Erythroblast (primary cell): ENCODE results near the gene PTMA.
A peak's percentile ranks its signal among the peaks of the same experiment; 100 is the strongest.
"Not testable (repeated sequence)": the region's sequence is repeated elsewhere in the genome, so short reads cannot be mapped to it uniquely, and the experiment has no call there.

Experiments
- DNase-seq, 2 experiments: peaks; one replicate each; lab custom pipeline; 2025; lab: John Stamatoyannopoulos, UW
- GATA1 ChIP-seq: IDR thresholded peaks from 2 replicates; pipeline ENCODE4 v1.6.1; 2011; ENCODE audit warnings: low read depth, mild to moderate bottlenecking, control low read depth, low read length, moderate library complexity
- POLR2A ChIP-seq: IDR thresholded peaks from 2 replicates; pipeline ENCODE4 v1.6.1; 2011; ENCODE audit warnings: mild to moderate bottlenecking, low read length

PTMA gene

DNA sequence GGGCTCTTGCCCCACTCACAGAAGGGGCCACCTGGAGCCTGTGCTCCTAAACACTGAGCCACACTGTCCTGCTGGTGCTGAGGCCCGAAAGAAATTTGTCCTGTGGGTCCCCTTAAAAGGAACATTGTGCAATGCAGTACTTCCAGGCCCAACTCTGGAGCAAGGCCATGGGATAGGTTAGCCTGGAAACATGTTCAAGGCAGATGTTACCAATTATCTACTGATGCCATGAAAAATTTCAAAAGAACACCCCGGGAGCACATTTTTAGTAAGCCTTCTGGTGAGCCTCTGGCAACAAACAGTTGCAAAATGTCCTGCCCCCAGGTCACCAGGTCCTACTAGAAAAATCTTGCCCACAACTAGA lies 12.3 kb upstream of the PTMA start:
- TF ChIP-seq GATA1 (no peak), POLR2A (no peak)
- DNase-seq, result no peak

DNA sequence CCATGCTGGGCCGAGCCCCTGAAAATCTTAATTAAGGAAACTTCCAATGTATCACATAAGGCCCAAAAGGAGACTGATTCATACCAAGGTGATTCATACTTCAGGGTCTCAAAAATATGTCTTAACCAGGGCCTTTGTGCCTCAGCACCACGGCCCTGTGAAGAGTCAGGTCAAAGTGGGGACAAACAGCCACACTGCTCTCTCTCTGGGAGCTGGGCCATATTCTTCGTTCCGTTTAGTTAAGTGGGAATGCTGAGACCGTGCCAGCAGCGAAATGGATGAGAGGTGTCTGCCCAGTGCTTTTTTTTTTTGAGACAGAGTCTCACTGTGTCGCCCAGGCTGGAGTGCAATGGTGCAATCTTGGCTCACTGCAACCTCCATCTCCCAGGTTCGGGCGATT lies 9.3 kb upstream of the PTMA start:
- no peak for DNase-seq
- TF ChIP-seq GATA1 (no peak), POLR2A (no peak)

DNA sequence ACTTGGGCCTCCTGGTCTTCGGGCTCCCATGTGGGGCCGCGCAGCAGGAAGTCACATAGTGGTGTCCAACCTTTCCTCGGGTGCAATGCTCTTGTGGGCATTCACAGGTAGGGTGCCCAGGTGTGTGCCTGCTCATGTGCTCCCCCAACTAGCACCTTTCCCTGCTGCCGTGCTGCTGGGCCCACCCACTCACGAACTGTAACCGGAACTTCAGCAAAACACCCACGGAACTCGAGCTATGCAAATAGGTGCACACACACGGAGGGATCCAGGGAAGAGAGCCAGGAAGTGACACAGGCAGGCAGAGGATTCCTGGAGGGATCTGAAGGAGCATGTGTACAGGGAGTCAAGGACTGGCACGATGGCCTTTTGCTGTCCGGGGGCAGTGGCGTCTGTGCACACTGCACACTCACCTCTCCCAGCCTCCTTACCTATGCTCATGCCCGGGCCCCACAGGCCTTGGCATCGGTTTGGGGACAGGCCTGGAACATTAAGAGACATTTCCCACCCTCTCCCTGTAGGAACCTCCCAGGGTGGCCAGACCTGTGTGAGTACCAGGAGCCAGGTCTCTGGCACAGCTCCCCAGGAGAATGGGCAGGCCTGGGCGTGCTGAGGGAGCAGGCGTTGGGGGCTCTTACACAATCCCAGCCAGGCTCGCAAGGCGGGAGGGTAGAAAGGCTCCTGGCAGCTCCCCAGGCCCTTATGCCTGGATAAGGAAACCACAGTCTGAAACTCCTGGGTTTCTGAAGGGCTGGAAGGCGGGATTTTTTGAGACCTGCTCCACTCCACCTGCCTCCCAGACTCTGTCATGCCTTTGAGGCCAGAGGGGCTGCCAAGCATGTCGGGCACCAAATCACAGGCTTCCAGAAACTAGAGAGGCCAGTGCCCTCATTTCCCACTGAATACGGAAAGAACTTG lies 6.6 kb upstream of the PTMA start:
- no peak for TF ChIP-seq GATA1
- no peak for TF ChIP-seq POLR2A
- no peak for DNase-seq

DNA sequence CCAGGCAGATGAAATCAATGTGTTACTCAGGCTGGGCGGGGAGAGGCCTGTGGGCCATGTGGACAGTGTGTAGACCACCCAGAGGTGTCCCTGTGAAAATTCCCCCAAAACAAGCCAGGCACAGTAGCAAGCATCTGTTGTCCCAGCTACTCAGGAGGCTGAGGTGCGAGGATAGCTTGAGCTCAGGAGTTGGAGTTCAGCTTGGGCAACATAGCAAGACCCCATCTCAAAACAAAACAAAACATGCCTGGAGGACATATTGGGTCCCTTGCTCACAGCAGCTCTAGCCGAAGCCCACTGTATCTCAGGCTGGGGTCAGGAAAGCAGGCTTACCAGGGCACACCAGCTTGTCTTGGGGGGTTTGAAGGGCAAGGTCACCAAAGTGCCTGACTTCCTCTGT lies 4.3 kb upstream of the PTMA start:
- no peak for DNase-seq
- TF ChIP-seq GATA1, result no peak
- no peak for TF ChIP-seq POLR2A

DNA sequence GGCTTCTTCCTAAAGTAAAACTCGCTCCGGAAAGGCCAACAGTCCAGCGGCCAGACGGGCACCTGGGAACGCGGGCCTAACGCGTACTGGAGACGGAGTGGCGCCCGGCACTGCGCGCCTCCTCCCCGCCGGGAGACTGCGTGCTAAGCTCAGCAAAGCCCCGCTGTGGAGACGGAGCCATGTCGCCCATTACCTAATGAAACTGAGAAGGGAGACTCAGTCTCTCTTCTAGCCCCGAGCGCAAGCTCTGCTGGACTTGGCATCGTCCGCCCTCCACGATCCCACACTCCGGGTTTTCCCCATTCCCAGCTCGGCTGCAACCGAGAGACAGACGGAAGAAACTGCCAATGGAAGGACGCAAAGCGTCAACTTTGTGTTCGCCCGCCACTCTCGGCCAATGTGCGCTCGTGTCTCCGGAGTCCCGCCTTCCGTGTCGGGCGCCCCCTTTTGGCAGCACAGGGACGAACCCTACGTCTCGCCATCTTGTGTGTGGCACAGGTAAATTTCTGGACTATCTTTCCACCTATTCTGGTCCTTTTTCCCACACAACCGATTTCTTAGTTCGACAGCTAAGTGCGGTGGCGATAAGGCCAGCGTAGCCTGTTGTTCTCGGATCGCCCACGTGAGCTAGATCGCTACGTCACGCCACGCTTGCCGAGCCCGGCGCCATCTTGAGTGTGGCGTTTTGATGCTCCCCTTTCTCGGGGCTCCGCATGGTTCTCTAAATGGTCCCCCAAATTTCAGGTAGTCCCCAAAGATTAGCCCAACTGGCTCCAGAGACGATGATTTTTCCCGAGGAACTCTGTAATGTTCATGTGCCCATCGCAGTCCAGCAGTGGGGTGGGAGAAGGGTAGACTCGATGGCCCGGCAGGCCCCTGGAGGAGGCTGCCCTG lies 1.3 kb upstream of the PTMA start:
- TF ChIP-seq POLR2A (peak; percentile 92), GATA1 (no peak)

DNA sequence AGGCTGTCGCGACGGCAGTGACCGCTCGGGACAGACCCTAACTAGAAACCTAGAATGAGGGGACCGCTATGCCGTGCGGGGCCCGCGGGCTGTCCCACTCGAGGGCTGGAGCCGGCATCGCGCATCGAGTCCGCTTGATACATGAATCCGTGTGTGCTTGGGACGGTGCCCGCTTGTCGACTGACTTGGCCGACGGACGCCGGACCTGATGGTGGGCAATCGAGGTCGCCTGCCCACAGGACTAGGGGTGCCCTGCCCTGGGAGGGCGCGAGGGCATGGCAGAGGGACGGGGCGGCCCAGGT lies 749 bp upstream of the PTMA start:
- peak; percentile 82 to 89 for DNase-seq

More for the DNA sequence above, 1.3 kb upstream of the PTMA start:
- DNase-seq, result peak; percentile 99

DNA sequence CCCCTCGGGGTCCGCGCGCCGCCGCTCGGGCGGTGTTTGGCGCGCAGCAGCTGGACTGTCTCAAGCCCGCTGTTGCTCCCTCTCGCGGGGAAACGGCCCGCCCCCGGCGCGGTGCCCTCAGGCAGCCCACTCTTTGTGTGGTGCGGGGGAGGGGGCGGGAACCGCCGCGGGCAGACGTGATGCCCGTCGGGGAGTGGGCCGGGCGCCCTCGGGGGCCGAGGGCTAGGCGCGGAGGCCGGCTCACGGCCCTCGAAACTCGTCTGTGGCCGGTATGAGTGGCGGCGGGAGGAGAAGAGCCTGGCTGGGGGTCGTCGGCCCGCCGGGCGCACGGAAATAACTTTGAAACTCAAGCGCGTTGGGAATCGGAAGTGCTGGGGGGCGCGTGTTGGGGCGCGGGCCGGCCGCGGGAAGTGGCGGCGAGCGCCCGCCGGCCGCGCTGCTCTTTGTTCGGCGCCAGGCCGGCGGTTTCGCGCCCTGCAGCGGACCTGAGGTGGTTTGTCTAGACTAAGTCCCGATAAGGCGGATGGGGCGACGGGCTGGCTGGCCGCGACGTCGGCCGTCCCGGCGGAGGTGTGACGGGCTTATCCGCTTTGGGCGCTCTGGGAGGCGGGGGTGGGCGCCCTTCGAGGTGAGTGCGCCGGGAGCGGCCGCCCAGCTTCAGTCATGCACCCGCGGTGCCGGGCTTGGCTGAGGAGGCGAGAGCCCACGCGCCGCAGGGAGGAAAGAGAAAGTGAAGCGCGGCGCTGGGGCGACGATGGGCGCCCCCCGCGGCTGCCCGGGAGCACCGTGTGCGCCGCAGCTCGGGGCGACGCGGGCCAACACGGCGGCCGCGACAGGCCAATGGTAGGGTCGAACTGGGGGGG lies 679 bp downstream of the PTMA start:
- DNase-seq, result peak; percentile 77 to 88
- TF ChIP-seq POLR2A, result no peak
- no peak for TF ChIP-seq GATA1

More for the DNA sequence above, 749 bp upstream of the PTMA start:
- TF ChIP-seq GATA1 (no peak), POLR2A (no peak)

DNA sequence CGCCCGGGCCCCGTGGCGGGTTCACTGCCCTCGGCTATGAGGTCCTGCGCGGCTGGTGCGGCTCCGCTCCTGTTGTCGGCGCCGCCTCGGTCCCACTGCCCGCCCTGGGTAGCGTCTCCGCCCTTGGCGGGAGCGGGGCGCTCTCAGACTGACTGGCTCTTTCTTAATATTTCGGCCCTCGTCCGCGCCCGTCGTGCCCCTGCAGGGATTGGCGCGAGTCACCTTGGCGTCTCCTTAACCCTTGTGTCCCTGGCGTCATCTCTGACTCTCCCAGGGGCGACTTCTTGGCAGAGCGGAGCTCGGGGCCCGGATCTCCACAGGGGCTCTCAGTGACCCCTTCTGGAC lies 1.3 kb downstream of the PTMA start:
- TF ChIP-seq GATA1, result no peak
- TF ChIP-seq POLR2A, result no peak
- peak; percentile 76 to 88 for DNase-seq

DNA sequence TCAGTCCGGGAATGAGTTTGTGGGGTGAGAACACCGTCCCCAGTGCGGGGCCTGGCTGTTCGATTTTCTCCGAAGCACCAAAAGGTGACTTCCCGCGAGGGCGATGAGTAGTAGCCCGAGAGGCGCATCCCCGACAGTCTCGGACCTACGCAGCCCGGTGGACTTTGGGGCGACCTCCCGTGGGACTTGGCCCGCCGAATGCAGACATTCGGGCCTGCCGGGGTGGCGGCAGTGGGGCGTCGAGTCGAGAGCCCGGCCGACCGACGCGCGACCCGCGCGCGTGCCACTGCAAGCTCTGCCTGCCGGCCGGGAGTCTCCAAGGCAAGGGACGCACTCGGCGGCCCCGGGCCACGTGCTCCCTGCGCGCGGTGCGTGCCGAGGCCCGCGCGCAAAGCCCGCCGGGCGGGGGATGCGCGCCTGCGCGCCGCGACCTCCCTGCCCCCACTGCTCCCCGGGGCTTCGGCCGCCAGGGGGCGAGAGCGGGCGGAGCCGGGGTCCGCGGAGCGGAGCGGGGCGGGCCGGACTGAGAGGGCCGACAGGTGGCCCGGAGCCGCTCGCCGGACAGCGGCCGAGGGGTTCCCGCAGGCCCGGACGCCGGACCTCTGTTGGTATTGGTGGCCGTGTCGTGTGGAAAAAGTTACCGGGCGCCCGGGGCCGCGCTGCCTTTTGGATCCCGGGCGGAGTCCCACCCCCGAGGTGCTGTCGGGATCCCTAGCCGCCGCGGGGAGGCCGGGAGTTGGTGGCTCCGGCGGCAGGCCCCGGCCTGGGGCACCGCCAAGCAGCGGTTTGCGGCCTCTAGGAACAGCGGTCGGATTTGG lies 1.9 kb downstream of the PTMA start:
- peak; percentile 80 for TF ChIP-seq POLR2A
- no peak for TF ChIP-seq GATA1
- peak; percentile 90 to 95 for DNase-seq

DNA sequence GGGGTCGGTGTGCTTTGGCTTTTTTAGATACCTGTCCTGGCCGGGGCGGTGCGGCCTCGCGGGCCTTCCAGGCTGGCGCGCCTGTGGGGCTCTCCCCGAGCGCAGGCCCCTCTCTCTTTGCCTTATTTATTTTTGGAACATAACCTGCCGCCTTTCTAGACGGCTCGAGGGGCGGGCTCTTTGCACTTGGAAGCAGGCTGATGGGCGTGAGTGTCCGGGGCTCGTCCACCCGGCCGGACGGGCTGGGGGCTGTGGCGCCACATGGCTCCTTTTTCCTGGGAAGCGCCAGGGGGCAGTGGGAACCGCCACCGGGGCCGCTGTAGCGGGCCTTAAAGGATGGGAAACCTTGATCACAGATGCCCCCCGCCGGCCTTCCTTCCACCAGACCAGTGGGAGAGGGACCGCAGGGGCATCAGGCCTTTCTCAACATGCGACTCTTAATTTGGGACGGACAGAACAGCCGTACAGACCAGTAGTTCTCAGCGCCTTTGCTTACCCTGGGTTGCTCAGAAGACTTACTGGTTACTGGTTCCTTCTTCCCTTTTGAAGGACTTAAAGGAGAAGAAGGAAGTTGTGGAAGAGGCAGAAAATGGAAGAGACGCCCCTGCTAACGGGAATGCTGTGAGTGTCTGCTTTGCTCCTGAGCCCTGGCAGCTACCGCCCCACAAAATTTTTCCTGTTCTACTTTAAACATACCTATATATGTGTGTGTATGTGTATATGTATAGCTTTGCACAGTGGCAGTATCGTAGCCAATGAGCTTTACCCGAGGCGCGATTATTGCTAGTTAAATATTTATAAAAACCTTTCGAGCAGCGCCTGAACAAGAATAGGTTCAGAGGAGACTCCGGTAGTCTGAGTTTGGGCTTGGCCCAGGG lies 2.7 kb downstream of the PTMA start:
- no peak for TF ChIP-seq GATA1
- peak; percentile 66 to 75 for DNase-seq

DNA sequence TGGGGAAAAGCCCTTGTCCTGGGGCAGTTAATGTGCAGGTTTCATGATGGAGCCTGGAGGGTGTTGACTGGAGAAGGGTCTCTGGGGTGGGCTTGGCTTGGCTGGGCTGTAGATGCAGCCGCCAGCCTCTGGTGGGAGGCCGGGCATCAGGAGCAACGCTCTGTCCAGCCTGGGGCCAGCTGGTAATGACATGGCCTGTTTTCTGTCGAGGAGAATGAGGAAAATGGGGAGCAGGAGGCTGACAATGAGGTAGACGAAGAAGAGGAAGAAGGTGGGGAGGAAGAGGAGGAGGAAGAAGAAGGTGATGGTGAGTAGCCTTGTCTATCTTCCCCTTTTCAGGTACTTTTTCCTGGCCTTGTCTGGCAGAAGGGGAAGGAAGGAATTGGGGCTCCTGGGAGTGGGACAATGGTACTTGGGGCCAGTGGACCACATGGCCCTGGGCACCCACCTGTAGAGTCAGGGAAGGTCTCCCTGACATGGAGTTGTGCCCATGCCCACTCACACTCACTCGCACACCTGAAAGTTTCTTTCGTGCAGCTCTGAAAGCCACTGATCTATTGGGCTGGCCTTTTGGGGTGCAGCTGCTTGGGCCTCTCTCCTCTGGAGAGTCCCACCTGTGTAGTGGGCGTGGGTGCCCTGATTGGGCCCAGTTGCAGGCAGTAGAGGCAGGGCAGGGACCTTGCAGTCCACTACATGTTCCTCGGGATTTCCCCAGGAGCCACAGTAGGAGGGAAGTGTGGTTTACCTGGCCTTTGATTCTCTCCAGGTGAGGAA lies 3.5 kb downstream of the PTMA start:
- TF ChIP-seq GATA1 (no peak), POLR2A (no peak)
- no peak for DNase-seq

DNA sequence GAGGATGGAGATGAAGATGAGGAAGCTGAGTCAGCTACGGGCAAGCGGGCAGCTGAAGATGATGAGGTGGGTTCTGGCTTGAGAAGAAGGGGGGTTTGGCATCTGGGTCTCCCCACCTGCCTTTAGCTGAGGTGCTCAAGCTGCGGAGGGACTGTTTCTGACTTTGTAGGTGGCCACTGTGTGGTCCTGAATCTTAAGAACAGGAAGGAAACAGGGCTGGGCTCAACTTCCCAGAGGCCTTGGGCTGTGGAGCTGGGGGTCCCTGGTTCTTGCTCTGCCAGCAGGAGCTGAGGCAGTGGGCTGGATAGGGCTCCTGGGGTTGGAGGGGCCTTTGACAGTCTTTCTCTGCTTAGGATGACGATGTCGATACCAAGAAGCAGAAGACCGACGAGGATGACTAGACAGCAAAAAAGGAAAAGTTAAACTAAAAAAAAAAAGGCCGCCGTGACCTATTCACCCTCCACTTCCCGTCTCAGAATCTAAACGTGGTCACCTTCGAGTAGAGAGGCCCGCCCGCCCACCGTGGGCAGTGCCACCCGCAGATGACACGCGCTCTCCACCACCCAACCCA lies 4.2 kb downstream of the PTMA start:
- not testable (repeated sequence) for DNase-seq

DNA sequence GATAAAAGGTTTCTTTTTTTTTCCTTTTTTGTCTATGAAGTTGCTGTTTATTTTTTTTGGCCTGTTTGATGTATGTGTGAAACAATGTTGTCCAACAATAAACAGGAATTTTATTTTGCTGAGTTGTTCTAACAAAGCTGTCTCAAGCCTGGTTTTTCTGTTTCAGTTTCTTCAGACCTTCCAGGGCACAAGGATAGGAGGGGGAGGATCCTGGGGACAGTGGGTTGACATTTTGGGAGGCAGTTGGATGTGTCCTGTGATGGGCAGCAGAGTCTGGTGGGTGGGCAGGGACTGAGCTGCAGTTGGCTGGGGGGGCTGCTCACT lies 5.0 kb downstream of the PTMA start:
- not testable (repeated sequence) for DNase-seq
